Measurements from ENCODE around the gene CLMP. TPM values are rescaled to one million over a fixed set of nuclear protein-coding genes. Genes with fewer than 3 reads are reported as not detected.

CLMP gene
- total RNA-seq, 2 experiments from 2014 or later, result 0.06 to 0.19 TPM

GRCh38 chr11:123239191-123240150 lies 44.4 kb upstream of the CLMP start:
- TF ChIP-seq, protein P1, sequence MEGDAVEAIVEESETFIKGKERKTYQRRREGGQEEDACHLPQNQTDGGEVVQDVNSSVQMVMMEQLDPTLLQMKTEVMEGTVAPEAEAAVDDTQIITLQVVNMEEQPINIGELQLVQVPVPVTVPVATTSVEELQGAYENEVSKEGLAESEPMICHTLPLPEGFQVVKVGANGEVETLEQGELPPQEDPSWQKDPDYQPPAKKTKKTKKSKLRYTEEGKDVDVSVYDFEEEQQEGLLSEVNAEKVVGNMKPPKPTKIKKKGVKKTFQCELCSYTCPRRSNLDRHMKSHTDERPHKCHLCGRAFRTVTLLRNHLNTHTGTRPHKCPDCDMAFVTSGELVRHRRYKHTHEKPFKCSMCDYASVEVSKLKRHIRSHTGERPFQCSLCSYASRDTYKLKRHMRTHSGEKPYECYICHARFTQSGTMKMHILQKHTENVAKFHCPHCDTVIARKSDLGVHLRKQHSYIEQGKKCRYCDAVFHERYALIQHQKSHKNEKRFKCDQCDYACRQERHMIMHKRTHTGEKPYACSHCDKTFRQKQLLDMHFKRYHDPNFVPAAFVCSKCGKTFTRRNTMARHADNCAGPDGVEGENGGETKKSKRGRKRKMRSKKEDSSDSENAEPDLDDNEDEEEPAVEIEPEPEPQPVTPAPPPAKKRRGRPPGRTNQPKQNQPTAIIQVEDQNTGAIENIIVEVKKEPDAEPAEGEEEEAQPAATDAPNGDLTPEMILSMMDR (IDR thresholded peaks at IDR 0.05), result no peak
- no peak overlapping the region for H3K27ac ChIP-seq (ENCODE audit: low read depth in 1 of 2, low read length in 2 of 2)
- no peaks in the 10 kb centered on the region for H3K4me1 ChIP-seq (ENCODE audit: insufficient read depth, low read length)
- no peaks in the 10 kb centered on the region for H3K36me3 Mint-ChIP-seq (ENCODE audit: low read depth)
- no peaks in the 10 kb centered on the region for H3K27me3 Mint-ChIP-seq
- intact Hi-C loops (cut with DNase I, micrococcal nuclease), result loop anchor here in 1 of 2 experiments (10.0 kb wide), 1 partner anchor 215 kb away; no protein-coding TSS in a partner anchor
- H3K36me3 ChIP-seq (ENCODE audit: insufficient read depth, low read length), result no peaks in the 10 kb centered on the region
- ChIA-PET POLR2A (no interaction called here), CTCF (no interaction called here)
- no peaks in the 10 kb centered on the region for H3K9me3 ChIP-seq (ENCODE audit: control insufficient read depth in 1 of 2, insufficient read depth in 1 of 2, low read length in 2 of 2)
- no peak overlapping the region for H3K4me3 Mint-ChIP-seq
- no peak for DNase-seq
- H3K9me3 Mint-ChIP-seq, result no peaks in the 10 kb centered on the region
- H3K4me3 ChIP-seq (ENCODE audit: low read length), result no peak overlapping the region
- H3K27ac Mint-ChIP-seq, result no peak overlapping the region
- H3K4me1 Mint-ChIP-seq (ENCODE audit: low read depth), result no peaks in the 10 kb centered on the region
- ATAC-seq (ENCODE audit: poor library complexity), result no peak
- no peaks in the 10 kb centered on the region for H3K27me3 ChIP-seq (ENCODE audit: control insufficient read depth in 1 of 2, insufficient read depth in 2 of 2, low read length in 2 of 2)

DNA sequence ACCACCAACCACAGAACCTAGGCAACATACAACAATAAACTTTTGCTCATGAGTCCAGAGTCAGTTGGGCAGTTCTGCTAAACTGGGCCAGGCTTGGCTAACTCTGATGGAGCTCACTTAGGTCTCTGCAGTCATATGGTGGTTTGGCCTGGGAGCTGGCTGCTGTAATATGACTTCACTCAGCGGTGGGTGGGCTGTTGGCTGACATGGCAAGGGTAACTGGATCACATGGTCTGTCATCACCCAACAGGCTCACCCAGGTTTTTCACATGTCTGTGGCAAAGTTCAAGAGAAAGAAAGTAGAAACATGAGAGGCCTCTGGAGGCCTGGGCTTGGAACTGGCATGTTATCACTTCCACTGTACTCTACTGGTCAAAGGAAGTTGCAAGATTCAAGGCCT lies 43.2 kb upstream of the CLMP start:
- no peaks in the 10 kb centered on the region for H3K9me3 ChIP-seq (ENCODE audit: control insufficient read depth in 1 of 2, insufficient read depth in 1 of 2, low read length in 2 of 2)
- H3K4me1 ChIP-seq (ENCODE audit: insufficient read depth, low read length), result peaks cover 7% of the 10 kb centered on the region
- ChIA-PET POLR2A (interaction anchor here (0.6 kb wide), 1 partner anchor 279 kb away, joined by 3 read pairs; no protein-coding TSS in a partner anchor), CTCF (interaction anchor here (1.4 kb wide), 1 partner anchor 9 kb away, joined by 5 read pairs; no protein-coding TSS in a partner anchor)
- H3K27ac ChIP-seq (ENCODE audit: low read depth in 1 of 2, low read length in 2 of 2), result no peak overlapping the region
- Mint-ChIP-seq H3K4me3 (no peak overlapping the region), H3K36me3 (ENCODE audit: low read depth) (no peaks in the 10 kb centered on the region), H3K27me3 (no peaks in the 10 kb centered on the region), H3K27ac (no peak overlapping the region), H3K4me1 (ENCODE audit: low read depth) (peaks cover 8% of the 10 kb centered on the region), H3K9me3 (no peaks in the 10 kb centered on the region)
- TF ChIP-seq, protein P1 (IDR thresholded peaks at IDR 0.05), result no peak
- intact Hi-C loops (cut with DNase I, micrococcal nuclease), result no loop called here
- no peaks in the 10 kb centered on the region for H3K27me3 ChIP-seq (ENCODE audit: control insufficient read depth in 1 of 2, insufficient read depth in 2 of 2, low read length in 2 of 2)
- no peak overlapping the region for H3K4me3 ChIP-seq (ENCODE audit: low read length)
- no peaks in the 10 kb centered on the region for H3K36me3 ChIP-seq (ENCODE audit: insufficient read depth, low read length)
- no peak for ATAC-seq (ENCODE audit: poor library complexity)
- no peak for DNase-seq

DNA sequence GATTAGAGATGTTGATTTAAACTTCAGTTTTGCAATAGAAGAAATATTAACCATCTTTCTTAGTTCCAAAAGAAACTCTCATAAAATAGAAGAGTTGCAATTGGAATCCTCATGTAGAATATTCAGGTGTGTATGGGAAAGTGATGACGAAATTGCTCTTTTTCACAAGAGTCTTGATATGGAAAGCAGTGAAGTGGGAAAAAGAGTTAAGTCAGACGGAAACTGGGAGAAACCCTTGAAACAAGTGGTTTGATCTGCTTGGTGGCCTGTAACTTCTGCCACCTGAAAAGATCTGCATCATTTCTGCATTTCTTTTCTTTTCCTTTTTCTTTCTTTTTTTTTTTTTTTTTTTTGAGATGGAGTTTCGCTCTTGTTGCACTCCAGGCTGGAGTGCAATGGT lies 41.8 kb upstream of the CLMP start:
- H3K36me3 ChIP-seq (ENCODE audit: insufficient read depth, low read length), result no peaks in the 10 kb centered on the region
- H3K4me3 ChIP-seq (ENCODE audit: low read length), result no peak overlapping the region
- Mint-ChIP-seq H3K27me3 (no peaks in the 10 kb centered on the region), H3K4me3 (no peak overlapping the region), H3K27ac (no peak overlapping the region), H3K4me1 (ENCODE audit: low read depth) (peaks cover 17% of the 10 kb centered on the region), H3K9me3 (no peaks in the 10 kb centered on the region), H3K36me3 (ENCODE audit: low read depth) (no peaks in the 10 kb centered on the region)
- TF ChIP-seq, protein P1 (IDR thresholded peaks at IDR 0.05), result no peak
- POLR2A ChIA-PET, result no interaction called here
- H3K4me1 ChIP-seq (ENCODE audit: insufficient read depth, low read length), result peaks cover 10% of the 10 kb centered on the region
- H3K27ac ChIP-seq (ENCODE audit: low read depth in 1 of 2, low read length in 2 of 2), result no peak overlapping the region
- no peaks in the 10 kb centered on the region for H3K9me3 ChIP-seq (ENCODE audit: control insufficient read depth in 1 of 2, insufficient read depth in 1 of 2, low read length in 2 of 2)
- intact Hi-C loops (cut with DNase I, micrococcal nuclease), result no loop called here
- H3K27me3 ChIP-seq (ENCODE audit: control insufficient read depth in 1 of 2, insufficient read depth in 2 of 2, low read length in 2 of 2), result no peaks in the 10 kb centered on the region
- DNase-seq (no peak), ATAC-seq (ENCODE audit: poor library complexity) (no peak)
- CTCF ChIA-PET, result no interaction called here
